Measurements from ENCODE around the gene HIP1R.
"Not testable (repeated sequence)": the region's sequence is repeated elsewhere in the genome, so short reads cannot be mapped to it uniquely, and the experiment has no call there.

Gene HIP1R

GRCh38 chr12:122873540-122873939, 38.3 kb downstream of the HIP1R start:
- no peak for DNase-seq (ENCODE audit: low spot score)

- DNase-seq (ENCODE audit: low spot score) = no peak
These were observed 38.8 kb downstream of the HIP1R start for GRCh38 chr12:122874081-122874480.

- DNase-seq (ENCODE audit: low spot score) = no peak
These were observed 40.4 kb downstream of the HIP1R start for GRCh38 chr12:122875590-122876220.

GRCh38 chr12:122876281-122876680, 41.0 kb downstream of the HIP1R start:
- not testable (repeated sequence) for DNase-seq (ENCODE audit: low spot score)

- no peak for DNase-seq (ENCODE audit: low spot score)
These were observed 41.5 kb downstream of the HIP1R start for GRCh38 chr12:122876731-122877130.

- DNase-seq (ENCODE audit: low spot score) = no peak
These were observed 43.7 kb downstream of the HIP1R start for GRCh38 chr12:122878780-122879612.

GRCh38 chr12:122880155-122880667, 45.0 kb downstream of the HIP1R start:
- DNase-seq (ENCODE audit: low spot score) = no peak

- DNase-seq (ENCODE audit: low spot score) = no peak
These were observed 45.4 kb downstream of the HIP1R start for GRCh38 chr12:122880668-122881067.

GRCh38 chr12:122882908-122883558, 47.8 kb downstream of the HIP1R start:
- no peak for DNase-seq (ENCODE audit: low spot score)

GRCh38 chr12:122884091-122884826, 49.0 kb downstream of the HIP1R start:
- DNase-seq (ENCODE audit: low spot score) = no peak

- DNase-seq (ENCODE audit: low spot score) = no peak
These were observed 49.6 kb downstream of the HIP1R start for GRCh38 chr12:122884860-122885259.

GRCh38 chr12:122886161-122886560, 50.9 kb downstream of the HIP1R start:
- DNase-seq (ENCODE audit: low spot score) = no peak

GRCh38 chr12:122886851-122887818, 51.9 kb downstream of the HIP1R start:
- DNase-seq (ENCODE audit: low spot score) = no peak

GRCh38 chr12:122887819-122888212, 52.6 kb downstream of the HIP1R start:
- no peak for DNase-seq (ENCODE audit: low spot score)

GRCh38 chr12:122888232-122888752, 53.0 kb downstream of the HIP1R start:
- no peak for DNase-seq (ENCODE audit: low spot score)

GRCh38 chr12:122889761-122890520, 54.7 kb downstream of the HIP1R start:
- no peak for DNase-seq (ENCODE audit: low spot score)

- DNase-seq (ENCODE audit: low spot score) = peak; percentile 64
These were observed 56.6 kb downstream of the HIP1R start for GRCh38 chr12:122891661-122892525.

GRCh38 chr12:122892724-122893123, 57.5 kb downstream of the HIP1R start:
- DNase-seq (ENCODE audit: low spot score) = not testable (repeated sequence)
